Chondrocyte (in vitro differentiated cells): ENCODE measurements around the gene CSNK2A2. TPM values are rescaled to one million over a fixed set of nuclear protein-coding genes. Genes with fewer than 3 reads are reported as not detected.

Source experiments
- DNase-seq: peaks from one replicate; pipeline ENCODE4 v3.0.0; 2021; ENCODE audit warnings: mixed read lengths, low spot score
- H3K27ac Mint-ChIP-seq: one replicate; pipeline ENCODE4 v1.8.0; 2021; ENCODE audit warnings: mild to moderate bottlenecking, moderate library complexity, mixed read lengths; ENCODE audit not compliant: unreplicated experiment
- H3K27me3 Mint-ChIP-seq: 2 replicates; pipeline ENCODE4 v1.8.0; 2021; ENCODE audit warnings: low read depth, mixed read lengths
- H3K36me3 Mint-ChIP-seq: 2 replicates; pipeline ENCODE4 v1.8.0; 2021; ENCODE audit warnings: low read depth, mixed read lengths
- H3K4me1 Mint-ChIP-seq: 2 replicates; pipeline ENCODE4 v1.8.0; 2021; ENCODE audit warnings: low read depth, mild to moderate bottlenecking, mixed read lengths
- H3K4me3 Mint-ChIP-seq: one replicate; pipeline ENCODE4 v1.8.0; 2021; ENCODE audit warnings: mild to moderate bottlenecking, moderate library complexity, mixed read lengths; ENCODE audit not compliant: unreplicated experiment
- H3K9me3 Mint-ChIP-seq: 2 replicates; pipeline ENCODE4 v1.8.0; 2021; ENCODE audit warnings: low read depth, mixed read lengths
- total RNA-seq: library from RNA; stranded (reverse); gene quantifications from 3 replicates; pipeline ENCODE4 v1.2.1, GENCODE V29; 2021
- TF ChIP-seq, protein P1 (sequence below): fragments of 200-600 bp; sonication (generic); IDR thresholded peaks from 2 replicates; pipeline ENCODE4 v1.5.0; 2021; ENCODE audit warnings: antibody characterized with exemption, mild to moderate bottlenecking, moderate library complexity

The CSNK2A2 gene
- total RNA-seq, 1 donor from 2014 or later = 69.6 TPM

DNA sequence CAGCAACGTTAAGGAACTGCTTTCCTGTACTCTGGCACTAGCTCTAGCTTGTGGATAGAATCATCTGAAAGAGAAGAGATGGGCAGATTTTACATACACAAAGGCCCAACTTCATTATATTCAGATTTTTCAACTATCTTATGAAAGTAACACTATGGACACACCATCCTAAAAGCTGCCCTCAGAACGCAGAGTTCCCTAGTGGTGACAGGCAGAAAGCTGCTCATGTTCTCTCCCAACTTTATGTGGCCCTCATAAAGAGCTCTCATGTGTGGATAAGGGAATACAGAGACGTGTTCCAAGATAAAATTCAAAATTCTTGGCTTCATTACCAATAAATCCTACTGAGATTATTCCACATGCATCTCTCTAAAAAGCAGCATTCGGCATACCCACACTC lies 70.3 kb downstream of the CSNK2A2 start:
- TF ChIP-seq, protein P1, sequence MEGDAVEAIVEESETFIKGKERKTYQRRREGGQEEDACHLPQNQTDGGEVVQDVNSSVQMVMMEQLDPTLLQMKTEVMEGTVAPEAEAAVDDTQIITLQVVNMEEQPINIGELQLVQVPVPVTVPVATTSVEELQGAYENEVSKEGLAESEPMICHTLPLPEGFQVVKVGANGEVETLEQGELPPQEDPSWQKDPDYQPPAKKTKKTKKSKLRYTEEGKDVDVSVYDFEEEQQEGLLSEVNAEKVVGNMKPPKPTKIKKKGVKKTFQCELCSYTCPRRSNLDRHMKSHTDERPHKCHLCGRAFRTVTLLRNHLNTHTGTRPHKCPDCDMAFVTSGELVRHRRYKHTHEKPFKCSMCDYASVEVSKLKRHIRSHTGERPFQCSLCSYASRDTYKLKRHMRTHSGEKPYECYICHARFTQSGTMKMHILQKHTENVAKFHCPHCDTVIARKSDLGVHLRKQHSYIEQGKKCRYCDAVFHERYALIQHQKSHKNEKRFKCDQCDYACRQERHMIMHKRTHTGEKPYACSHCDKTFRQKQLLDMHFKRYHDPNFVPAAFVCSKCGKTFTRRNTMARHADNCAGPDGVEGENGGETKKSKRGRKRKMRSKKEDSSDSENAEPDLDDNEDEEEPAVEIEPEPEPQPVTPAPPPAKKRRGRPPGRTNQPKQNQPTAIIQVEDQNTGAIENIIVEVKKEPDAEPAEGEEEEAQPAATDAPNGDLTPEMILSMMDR = no peak
- H3K27me3 Mint-ChIP-seq = no peaks in the 10 kb centered on the region
- peak overlapping the region; percentile 76 for H3K4me3 Mint-ChIP-seq
- H3K4me1 Mint-ChIP-seq = peaks cover 39% of the 10 kb centered on the region
- peaks cover 5% of the 10 kb centered on the region for H3K9me3 Mint-ChIP-seq
- H3K36me3 Mint-ChIP-seq = peaks cover 4% of the 10 kb centered on the region
- no peak for DNase-seq
- H3K27ac Mint-ChIP-seq = peak overlapping the region; percentile 87

GRCh38 chr16:58127033-58127556 lies 70.8 kb downstream of the CSNK2A2 start:
- DNase-seq = no peak
- TF ChIP-seq, protein P1 = peak; percentile 67

DNA sequence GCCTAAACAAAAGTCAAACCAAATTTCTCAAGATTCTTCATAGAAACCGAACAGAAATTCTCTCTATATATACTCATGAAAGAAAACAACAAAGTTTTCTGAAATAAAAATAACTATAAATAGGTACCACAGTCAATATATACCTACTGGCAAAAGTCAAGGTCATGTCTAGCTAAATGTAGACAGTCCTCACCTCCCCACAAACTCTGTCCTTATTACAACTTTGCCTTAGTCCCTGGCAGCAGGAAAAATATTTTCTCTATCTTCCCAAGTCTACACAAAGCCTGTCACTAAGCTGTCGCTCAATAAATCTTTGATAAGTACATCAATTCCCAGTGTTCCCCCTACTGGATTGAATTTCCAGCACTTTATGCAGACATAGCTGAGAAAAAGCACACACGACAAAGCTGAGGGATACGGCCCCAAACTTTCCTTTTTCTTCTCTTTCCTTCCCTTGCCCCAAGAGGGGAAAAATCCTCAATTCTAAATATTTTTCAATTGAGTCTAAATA lies 71.4 kb downstream of the CSNK2A2 start:
- Mint-ChIP-seq H3K27me3 (no peaks in the 10 kb centered on the region), H3K27ac (peak overlapping the region; percentile 87), H3K9me3 (peaks cover 5% of the 10 kb centered on the region), H3K4me3 (no peak overlapping the region), H3K4me1 (peaks cover 47% of the 10 kb centered on the region), H3K36me3 (peaks cover 4% of the 10 kb centered on the region)
- TF ChIP-seq, protein P1 = no peak
- no peak for DNase-seq

More at GRCh38 chr16:58127033-58127556, 70.8 kb downstream of the CSNK2A2 start:
- H3K27ac Mint-ChIP-seq = peak overlapping the region; percentile 87
- no peaks in the 10 kb centered on the region for H3K27me3 Mint-ChIP-seq
- peaks cover 5% of the 10 kb centered on the region for H3K9me3 Mint-ChIP-seq
- peak overlapping the region; percentile 76 for H3K4me3 Mint-ChIP-seq
- H3K36me3 Mint-ChIP-seq = peaks cover 4% of the 10 kb centered on the region
- peaks cover 41% of the 10 kb centered on the region for H3K4me1 Mint-ChIP-seq

- Mint-ChIP-seq H3K4me3 (no peak overlapping the region), H3K27ac (peak overlapping the region; percentile 78), H3K36me3 (peaks cover 4% of the 10 kb centered on the region), H3K27me3 (no peaks in the 10 kb centered on the region), H3K9me3 (peaks cover 5% of the 10 kb centered on the region), H3K4me1 (peaks cover 54% of the 10 kb centered on the region)
- no peak for DNase-seq
- TF ChIP-seq, protein P1 = no peak
Observed at GRCh38 chr16:58125781-58126335, 72.0 kb downstream of the CSNK2A2 start.

GRCh38 chr16:58125041-58125440 lies 72.9 kb downstream of the CSNK2A2 start:
- TF ChIP-seq, protein P1 = no peak
- Mint-ChIP-seq H3K36me3 (peaks cover 4% of the 10 kb centered on the region), H3K4me1 (peaks cover 62% of the 10 kb centered on the region), H3K4me3 (no peak overlapping the region), H3K27me3 (no peaks in the 10 kb centered on the region), H3K9me3 (peaks cover 5% of the 10 kb centered on the region), H3K27ac (no peak overlapping the region)
- DNase-seq = no peak
